Measurements from ENCODE around the gene XG. TPM values are rescaled to one million over a fixed set of nuclear protein-coding genes. Genes with fewer than 3 reads are reported as not detected.

Gene XG
- total and polyA plus RNA-seq, 9 of the 15 experiments (the other 6 are each of a cell fraction or from before 2014, with no cell fraction given) = 0.03 to 0.12 TPM; not detected in 7

DNA sequence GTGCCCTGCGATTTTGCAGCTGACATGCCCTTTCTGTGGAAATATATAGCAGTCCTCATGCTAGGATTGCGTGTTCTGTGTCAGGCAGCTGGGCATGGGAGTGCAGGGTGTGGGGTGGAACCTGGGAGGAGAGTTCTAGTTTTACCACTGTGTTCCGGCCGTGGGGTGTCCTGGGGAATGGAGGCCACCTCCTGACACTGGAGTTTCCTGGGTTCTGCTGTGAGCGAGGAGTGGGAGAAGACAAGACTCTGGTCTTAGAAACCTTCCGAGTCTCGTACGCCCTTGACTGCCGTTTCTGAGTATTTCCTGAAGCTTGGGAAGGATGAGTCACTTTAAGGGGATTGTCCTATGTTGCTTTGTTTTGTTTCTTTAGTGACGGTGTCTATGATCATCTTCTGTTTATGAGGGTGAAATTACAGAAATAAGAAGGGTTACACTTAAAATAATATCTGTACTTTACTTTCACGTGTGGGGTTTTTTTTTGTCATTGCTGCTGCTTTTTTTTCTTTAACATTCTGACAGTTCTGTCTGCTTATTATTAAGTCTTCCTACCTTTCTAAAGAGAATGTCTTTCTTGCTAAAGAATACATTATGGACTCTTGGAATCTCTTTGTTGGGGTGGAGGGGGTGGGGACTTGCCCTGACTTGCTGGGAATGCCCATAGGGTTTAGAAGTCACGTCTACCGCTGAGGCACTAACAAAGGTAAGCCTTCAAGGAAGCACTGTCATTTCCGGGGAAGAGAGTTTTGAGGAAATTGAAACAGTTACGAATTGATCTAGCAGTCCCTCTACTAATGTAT is 41.6 kb upstream of the XG start:
- Histone ChIP-seq H3K27me3 (ENCODE audit: control insufficient read depth in 2 of 2, insufficient read depth in 2 of 2, low read length in 2 of 2) (no peaks in the 10 kb centered on the region), H4K20me1 (replicated peaks; ENCODE audit: control insufficient read depth, insufficient read depth, low read length) (no peaks in the 10 kb centered on the region), H3K9me3 (replicated peaks; ENCODE audit: control insufficient read depth, insufficient read depth, low read depth, low read length) (no peaks in the 10 kb centered on the region), H3K4me1 (replicated peaks in 1 of 2; ENCODE audit: control insufficient read depth in 2 of 2, insufficient read depth in 2 of 2, low read length in 2 of 2) (no peaks in the 10 kb centered on the region; a peak in 1 of 5 replicates), H2AFZ (ENCODE audit: low read depth, low read length) (peak overlapping the region; percentile 62; the same call in 1 of the 2 replicates), H3K36me3 (ENCODE audit: control insufficient read depth, insufficient read depth, low read length) (no peaks in the 10 kb centered on the region), H3K4me3 (no peak overlapping the region), H3K79me2 (ENCODE audit: control insufficient read depth, insufficient read depth, low read length) (no peaks in the 10 kb centered on the region), H3K4me2 (ENCODE audit: insufficient read depth, low read length) (peak overlapping the region; percentile 32), H3K27ac (ENCODE audit: extremely low read depth, low read depth, low read length) (peak overlapping the region; percentile 55; the same call in 2 of the 3 replicates), H3K9ac (ENCODE audit: insufficient read depth in 1 of 2, low read depth in 2 of 2, low read length in 2 of 2) (peak overlapping the region in 1 of 2 experiments; percentile 30; a peak in 2 of 4 replicates), H3K9me1 (ENCODE audit: control insufficient read depth, insufficient read depth, low read length) (no peaks in the 10 kb centered on the region)
- no TSS peak for BruUV-seq (replicated peaks)
- peak; percentile 54 for ATAC-seq
- no peak for TF ChIP-seq CBX1 (IDR thresholded peaks at IDR 0.05; ENCODE audit: low read depth)
- TF ChIP-seq SMAD4 (CRISPR knock-in tag; conservative IDR thresholded peaks at IDR 0.05) = no peak
- peak; percentile 77 for TF ChIP-seq FOSL1 (tag; conservative IDR thresholded peaks at IDR 0.05)
- TF ChIP-seq JUND (IDR thresholded peaks at IDR 0.05; ENCODE audit: borderline replicate concordance, low read depth, low read length) = peak; percentile 35; the same call in 1 of the 2 replicates
- peak; percentile 44; the same call in 2 of the 3 replicates for TF ChIP-seq JUND (tag; IDR thresholded peaks at IDR 0.05; ENCODE audit: borderline replicate concordance, low read depth, low read length)
- peak; percentile 80 for TF ChIP-seq FOXJ2 (tag; IDR thresholded peaks at IDR 0.05)
- TF ChIP-seq, protein P1, sequence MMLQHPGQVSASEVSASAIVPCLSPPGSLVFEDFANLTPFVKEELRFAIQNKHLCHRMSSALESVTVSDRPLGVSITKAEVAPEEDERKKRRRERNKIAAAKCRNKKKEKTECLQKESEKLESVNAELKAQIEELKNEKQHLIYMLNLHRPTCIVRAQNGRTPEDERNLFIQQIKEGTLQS (IDR thresholded peaks at IDR 0.05) = peak; percentile 58; the same call in 1 of the 2 replicates
- TF ChIP-seq, protein P1 (CRISPR knock-in tag; conservative IDR thresholded peaks at IDR 0.05) = no peak
- WGBS (ENCODE audit: insufficient coverage, low coverage, missing lambda C conversion rate) = 12% methylated on average over 12 of the region's 15 CpGs
- FAIRE-seq = no peak
- intact Hi-C loops (cut with micrococcal nuclease) = no loop called here
- in situ Hi-C loops (cut with MboI) = no loop called here
- ChIA-PET POLR2A (no interaction called here), CTCF (ENCODE audit: low intra/inter-chr PET ratio) (no interaction called here)
- peak in 1 of 4 experiments; percentile 18 for DNase-seq (ENCODE audit: extremely low read depth in 1 of 4, low spot score in 3 of 4)
